HepG2 (cell line): ENCODE results near the gene LMNTD1. TPM values are rescaled to one million over a fixed set of nuclear protein-coding genes. Genes with fewer than 3 reads are reported as not detected.
A peak's percentile ranks its signal among the peaks of the same experiment; 100 is the strongest.

Source experiments
- BCL6 ChIP-seq: IDR thresholded peaks from 2 replicates; pipeline ENCODE4 v1.6.1; 2016; ENCODE audit warnings: missing genetic modification reagents, missing compliant biosample characterization
- FOXO4 ChIP-seq: sonication (generic); formaldehyde crosslinking; conservative IDR thresholded peaks from 2 replicates; pipeline ENCODE4 v1.8.1; 2023; ENCODE audit warnings: missing genetic modification reagents
- MATR3 ChIP-seq: sonication (generic); formaldehyde crosslinking; IDR thresholded peaks from 2 replicates; pipeline ENCODE4 v1.4.0; 2020; ENCODE audit warnings: missing genetic modification reagents
- MYC ChIP-seq: sonication (generic); formaldehyde crosslinking; IDR thresholded peaks from 2 replicates; pipeline ENCODE4 v1.9.0; 2021; ENCODE audit warnings: missing genetic modification reagents, borderline replicate concordance
- PAXIP1 ChIP-seq: sonication (generic); formaldehyde crosslinking; conservative IDR thresholded peaks from 2 replicates; pipeline ENCODE4 v1.4.0; 2020; ENCODE audit warnings: mild to moderate bottlenecking, missing genetic modification reagents, moderate library complexity
- PBX2 ChIP-seq: IDR thresholded peaks from 2 replicates; pipeline ENCODE4 v1.6.1; 2016; ENCODE audit warnings: control low read depth
- PBX3 ChIP-seq: sonication (generic); formaldehyde crosslinking; IDR thresholded peaks from 2 replicates; pipeline ENCODE4 v1.8.1; 2023; ENCODE audit warnings: missing genetic modification reagents, inconsistent platforms, borderline replicate concordance
- PREB ChIP-seq: sonication (generic); formaldehyde crosslinking; IDR thresholded peaks from 2 replicates; pipeline ENCODE4 v1.4.0; 2020; ENCODE audit warnings: missing genetic modification reagents
- RXRB ChIP-seq: IDR thresholded peaks from 2 replicates; pipeline ENCODE4 v1.6.1; 2016; ENCODE audit warnings: borderline replicate concordance, missing genetic modification reagents, missing compliant biosample characterization
- SAFB2 ChIP-seq: sonication (generic); formaldehyde crosslinking; IDR thresholded peaks from 2 replicates; pipeline ENCODE4 v1.5.1; 2020; ENCODE audit warnings: missing genetic modification reagents, low read depth, mild to moderate bottlenecking, borderline replicate concordance
- ZNF121 ChIP-seq: sonication (generic); formaldehyde crosslinking; IDR thresholded peaks from 2 replicates; pipeline ENCODE4 v1.5.0; 2020; ENCODE audit warnings: mild to moderate bottlenecking, missing genetic modification reagents
- ZNF558 ChIP-seq: sonication (generic); formaldehyde crosslinking; IDR thresholded peaks from 2 replicates; pipeline ENCODE4 v1.9.0; 2022; ENCODE audit warnings: mild to moderate bottlenecking, missing genetic modification reagents, borderline replicate concordance
- ZNF563 ChIP-seq: sonication (generic); formaldehyde crosslinking; IDR thresholded peaks from 2 replicates; pipeline ENCODE4 v1.8.0; 2022; ENCODE audit warnings: mild to moderate bottlenecking, moderate library complexity, missing genetic modification reagents
- ZUFSP ChIP-seq: sonication (generic); formaldehyde crosslinking; IDR thresholded peaks from 2 replicates; pipeline ENCODE4 v1.9.0; 2021; ENCODE audit warnings: missing genetic modification reagents, mild to moderate bottlenecking, borderline replicate concordance
- polyA plus RNA-seq, 8 experiments: library from polyadenylated mRNA; depleted of rRNA in 3 of 8; stranded (reverse) in 7 of 8; unstranded in 1 of 8; fragments of >200 nt; fragmentation: Illumina TruSeq in 4 of 8; extraction: Trizol in 4 of 8; gene quantifications; 2 replicates each; pipeline versions ENCODE4 v1.2.1 to v1.2.3, GENCODE V29; 2011 to 2016; ENCODE audit warnings: low read depth in 4 of 8, missing spikeins in 1 of 8, mixed read lengths in 1 of 8; ENCODE audit not compliant: insufficient read depth in 1 of 8
- total RNA-seq, 5 experiments: library from RNA; depleted of rRNA; stranded (reverse); fragments of >200 nt; fragmentation: Illumina TruSeq; extraction: Trizol; gene quantifications; 2 replicates each; pipeline ENCODE4 v1.2.3, GENCODE V29; 2016; ENCODE audit warnings: low read depth in 1 of 5

The LMNTD1 gene
- total and polyA plus RNA-seq, 2 of the 13 experiments (the other 11 are each of a cell fraction or from before 2014, with no cell fraction given): not detected

GRCh38 chr12:25521625-25522256 is 31.3 kb downstream of the LMNTD1 start (continued):
- TF ChIP-seq MYC (CRISPR knock-in tag): no peak
- TF ChIP-seq ZUFSP (CRISPR knock-in tag): no peak
- no peak; the same call in 1 of the 2 replicates for TF ChIP-seq RXRB (CRISPR knock-in tag)
- TF ChIP-seq PREB (CRISPR knock-in tag): no peak
- TF ChIP-seq ZNF121: no peak
- TF ChIP-seq PBX2 (CRISPR knock-in tag): no peak
- no peak for TF ChIP-seq PBX3 (CRISPR knock-in tag)
- TF ChIP-seq MATR3 (CRISPR knock-in tag): no peak
- no peak for TF ChIP-seq ZNF558 (CRISPR knock-in tag)
- TF ChIP-seq FOXO4 (CRISPR knock-in tag): no peak
- TF ChIP-seq BCL6 (CRISPR knock-in tag): no peak
- no peak for TF ChIP-seq SAFB2 (CRISPR knock-in tag)
- peak; percentile 87 for TF ChIP-seq PAXIP1 (CRISPR knock-in tag)
- no peak for TF ChIP-seq ZNF563 (CRISPR knock-in tag)
